GM12865 (cell line): ENCODE data around the gene ATP11A.

ENCODE experiments used
- DNase-seq: peaks from one replicate; pipeline ENCODE4 v3.0.0; 2010; ENCODE audit warnings: low read depth
- H3K4me3 ChIP-seq: 2 replicates; pipeline ENCODE4 v1.5.1; 2011; ENCODE audit warnings: mild to moderate bottlenecking, low read depth, low read length, control low read depth
- TF ChIP-seq, protein P1 (sequence below): IDR thresholded peaks from 2 replicates; pipeline ENCODE4 v1.5.1; 2011; ENCODE audit warnings: low read length, control low read depth, low read depth, inconsistent platforms; ENCODE audit not compliant: insufficient read depth; ENCODE audit errors: missing control alignments

Gene ATP11A

DNA sequence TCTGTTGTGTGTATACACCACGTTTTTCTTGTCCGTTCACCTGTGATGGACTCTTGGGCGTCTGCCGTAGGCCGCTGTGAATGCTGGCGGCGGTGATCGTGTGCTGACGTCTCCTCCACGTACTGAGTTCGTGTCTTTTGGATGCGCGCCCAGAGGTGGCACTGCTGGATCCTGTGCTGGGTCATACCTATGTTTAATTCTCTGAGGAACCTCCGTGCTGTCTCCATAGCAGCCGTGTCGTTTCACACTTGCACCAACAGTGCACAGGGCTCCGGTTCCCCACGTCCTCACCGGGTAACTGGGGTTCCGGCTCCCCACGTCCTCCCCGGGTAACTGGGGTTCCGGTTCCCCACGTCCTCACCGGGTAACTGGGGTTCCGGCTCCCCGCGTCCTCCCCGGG is 56.2 kb downstream of the ATP11A start:
- no peak overlapping the region for H3K4me3 ChIP-seq
- DNase-seq = no peak
- TF ChIP-seq, protein P1, sequence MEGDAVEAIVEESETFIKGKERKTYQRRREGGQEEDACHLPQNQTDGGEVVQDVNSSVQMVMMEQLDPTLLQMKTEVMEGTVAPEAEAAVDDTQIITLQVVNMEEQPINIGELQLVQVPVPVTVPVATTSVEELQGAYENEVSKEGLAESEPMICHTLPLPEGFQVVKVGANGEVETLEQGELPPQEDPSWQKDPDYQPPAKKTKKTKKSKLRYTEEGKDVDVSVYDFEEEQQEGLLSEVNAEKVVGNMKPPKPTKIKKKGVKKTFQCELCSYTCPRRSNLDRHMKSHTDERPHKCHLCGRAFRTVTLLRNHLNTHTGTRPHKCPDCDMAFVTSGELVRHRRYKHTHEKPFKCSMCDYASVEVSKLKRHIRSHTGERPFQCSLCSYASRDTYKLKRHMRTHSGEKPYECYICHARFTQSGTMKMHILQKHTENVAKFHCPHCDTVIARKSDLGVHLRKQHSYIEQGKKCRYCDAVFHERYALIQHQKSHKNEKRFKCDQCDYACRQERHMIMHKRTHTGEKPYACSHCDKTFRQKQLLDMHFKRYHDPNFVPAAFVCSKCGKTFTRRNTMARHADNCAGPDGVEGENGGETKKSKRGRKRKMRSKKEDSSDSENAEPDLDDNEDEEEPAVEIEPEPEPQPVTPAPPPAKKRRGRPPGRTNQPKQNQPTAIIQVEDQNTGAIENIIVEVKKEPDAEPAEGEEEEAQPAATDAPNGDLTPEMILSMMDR = no peak

DNA sequence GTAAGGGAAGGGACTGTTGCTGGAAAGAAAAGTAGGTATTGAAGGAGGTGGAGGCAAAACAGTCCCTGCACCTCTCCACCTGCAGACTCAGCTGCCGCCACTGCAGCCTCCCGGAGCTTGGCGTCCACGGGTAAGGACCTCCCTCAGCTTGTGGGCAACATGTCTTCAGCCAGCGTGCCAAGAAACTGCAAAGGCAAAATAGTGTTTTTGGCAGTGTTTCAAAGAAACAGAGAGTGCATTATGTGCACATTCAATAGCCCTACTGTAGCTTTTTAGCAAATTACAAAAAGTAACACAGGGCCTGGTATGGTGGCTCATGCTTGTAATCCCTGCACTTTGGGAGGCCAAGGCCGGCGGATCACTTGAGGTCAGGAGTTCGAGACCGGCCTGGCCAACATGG is 57.4 kb downstream of the ATP11A start:
- H3K4me3 ChIP-seq = no peak overlapping the region
- TF ChIP-seq, protein P1 = no peak
- DNase-seq = no peak

DNA sequence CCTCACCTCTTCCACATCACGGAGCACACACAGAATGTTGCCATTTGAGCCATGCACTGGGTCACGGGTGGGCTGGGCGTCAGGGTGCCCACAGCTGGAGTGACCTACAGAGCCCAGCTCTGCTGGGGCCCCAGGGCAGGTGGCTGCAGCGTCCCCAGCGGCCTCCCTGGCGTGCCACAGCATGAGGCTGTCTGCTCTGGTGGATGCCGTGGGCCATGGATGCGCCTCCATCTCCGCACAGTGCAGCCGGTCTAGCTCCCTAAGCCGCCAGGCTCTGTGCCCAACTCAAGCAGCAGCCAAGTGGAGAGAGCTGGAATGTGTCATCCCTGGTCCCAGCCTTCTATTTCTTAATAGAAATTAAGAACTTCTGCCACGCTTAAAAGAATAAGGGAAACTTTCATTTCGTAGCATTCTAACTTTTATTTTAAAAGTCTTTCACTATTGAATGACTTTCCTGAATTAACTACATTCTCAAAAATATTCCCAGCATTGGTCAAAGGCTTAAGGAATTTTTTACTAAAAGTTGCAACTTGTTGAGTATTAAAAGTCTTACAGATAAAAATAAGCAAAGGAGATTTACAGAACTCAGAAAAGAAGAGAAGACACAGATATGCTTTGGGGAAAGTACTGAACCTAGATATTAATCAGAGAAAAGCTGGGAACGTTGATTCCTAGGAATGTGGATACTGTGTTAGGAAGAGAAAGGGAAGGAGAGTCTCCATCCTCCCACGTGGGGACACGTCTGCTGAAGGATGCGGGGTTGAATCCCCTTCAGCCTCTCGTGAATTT is 59.3 kb downstream of the ATP11A start:
- TF ChIP-seq, protein P1 = no peak
- no peak overlapping the region for H3K4me3 ChIP-seq
- no peak for DNase-seq

DNA sequence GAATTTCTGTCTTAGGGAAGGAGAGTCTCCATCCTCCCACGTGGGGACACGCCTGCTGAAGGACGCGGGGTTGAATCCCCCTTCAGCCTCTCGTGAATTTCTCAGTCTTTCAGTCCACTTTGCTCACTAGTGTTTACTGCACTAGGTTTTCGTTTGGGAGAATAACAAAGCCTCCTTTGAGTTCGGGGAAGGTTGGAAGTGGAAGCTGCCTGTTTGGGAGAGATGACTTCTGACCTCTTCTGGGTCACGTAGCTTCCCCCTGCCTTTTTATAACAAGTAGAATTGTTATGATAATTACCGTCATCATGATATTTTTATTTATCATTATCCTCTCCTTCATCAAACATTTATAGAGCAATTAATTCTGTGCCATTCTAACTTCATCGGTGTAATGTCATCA is 60.7 kb downstream of the ATP11A start:
- no peak overlapping the region for H3K4me3 ChIP-seq
- TF ChIP-seq, protein P1 = no peak
- DNase-seq = no peak

DNA sequence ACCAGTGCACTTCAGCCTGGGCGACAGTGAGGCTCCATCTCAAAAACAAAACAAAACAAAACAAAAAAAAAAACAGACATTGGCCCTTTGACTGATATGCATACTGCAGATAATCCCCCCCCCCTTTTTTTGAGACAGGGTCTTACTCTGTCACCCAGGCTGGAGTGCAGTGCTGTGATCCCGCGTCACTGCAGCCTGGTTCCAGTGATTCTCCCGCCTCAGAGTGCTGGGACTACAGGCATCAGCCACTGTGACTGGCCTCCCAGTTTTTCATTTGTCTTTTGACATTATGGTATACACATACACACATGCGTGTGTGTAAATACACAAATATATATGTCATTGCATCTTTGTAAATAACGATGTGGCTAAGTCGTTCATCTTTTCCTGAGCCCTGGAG is 61.8 kb downstream of the ATP11A start:
- DNase-seq = no peak
- TF ChIP-seq, protein P1 = no peak
- no peak overlapping the region for H3K4me3 ChIP-seq

DNA sequence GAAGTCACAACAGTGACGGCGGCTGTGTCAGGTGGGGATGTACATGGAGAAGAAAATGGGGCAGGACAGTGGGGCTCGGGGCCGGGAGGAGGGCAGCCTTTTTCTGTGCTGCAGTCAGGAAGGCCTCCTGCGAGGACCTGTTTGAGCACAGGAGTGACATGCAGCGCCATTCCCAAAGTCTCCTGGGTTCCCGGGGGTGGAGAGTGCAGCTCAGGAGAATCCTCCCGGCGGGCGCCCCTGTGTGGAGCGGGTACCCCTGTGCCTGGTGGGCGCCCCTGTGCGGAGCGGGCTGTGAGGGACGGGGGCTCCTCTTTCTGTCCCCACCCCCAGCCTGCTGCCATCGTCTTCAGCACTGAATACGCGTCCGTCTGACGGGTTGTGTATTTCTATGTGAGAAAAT is 62.4 kb downstream of the ATP11A start:
- TF ChIP-seq, protein P1 = no peak
- no peak overlapping the region for H3K4me3 ChIP-seq
- DNase-seq = no peak
